Measurements from ENCODE around the gene OFD1.

Gene OFD1

DNA sequence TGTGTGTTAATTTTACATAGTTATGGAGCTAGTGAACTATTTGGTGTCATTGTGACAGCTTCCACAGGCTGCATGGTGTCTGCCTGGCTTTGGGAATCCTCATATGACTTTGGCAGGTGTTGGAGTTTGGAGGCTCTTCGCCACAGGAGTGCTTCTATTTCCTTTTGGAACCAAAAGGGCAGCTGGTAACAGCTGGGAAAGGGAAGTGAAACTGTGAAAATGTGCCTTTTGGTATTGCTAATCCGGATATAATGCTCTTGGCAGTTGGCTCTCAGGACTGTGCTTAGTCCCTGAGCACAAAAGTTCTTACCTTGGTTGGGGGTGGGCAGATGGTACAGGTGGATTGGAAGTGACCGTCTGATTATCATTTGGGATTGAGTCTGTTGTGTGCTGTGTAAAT is 18.1 kb downstream of the OFD1 start:
- DNase-seq, result no peak

DNA sequence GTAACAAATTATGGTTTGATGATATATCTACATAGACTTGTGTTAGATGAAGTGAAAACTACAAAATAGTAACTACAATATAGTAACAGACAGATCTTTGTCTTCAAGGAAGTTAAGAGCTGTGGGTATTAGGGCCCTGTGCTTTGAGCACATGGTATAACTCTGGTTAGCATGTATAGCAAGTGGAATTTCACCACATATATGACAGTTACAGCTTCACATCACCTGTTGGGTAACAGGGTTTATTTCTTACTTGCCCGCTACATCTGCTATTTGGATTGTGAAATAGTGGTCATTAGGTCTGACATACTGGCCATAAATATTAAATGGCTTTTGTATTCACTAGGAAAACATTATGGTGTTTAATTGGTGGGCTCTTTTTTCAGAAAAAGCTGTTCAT is 20.2 kb downstream of the OFD1 start:
- DNase-seq, result no peak

DNA sequence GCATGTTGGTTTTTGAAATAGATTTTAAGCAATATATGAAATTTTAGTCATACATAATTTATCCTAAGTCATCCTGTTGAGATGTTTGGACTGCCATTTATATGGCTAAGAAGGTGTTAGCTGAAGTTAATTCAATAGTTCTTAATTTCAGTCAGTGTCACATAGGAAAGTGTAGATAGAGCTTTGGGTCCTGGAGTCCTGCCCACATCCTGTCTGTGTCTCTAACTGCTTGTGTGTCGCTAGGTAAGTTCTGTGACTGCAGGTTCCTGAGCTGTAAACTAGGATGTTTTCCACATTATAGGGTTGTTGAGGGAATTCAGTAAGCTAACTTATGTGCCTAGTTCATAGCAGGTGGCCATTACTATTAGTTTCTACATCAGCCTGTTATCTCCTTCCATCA is 20.7 kb downstream of the OFD1 start:
- no peak for DNase-seq

DNA sequence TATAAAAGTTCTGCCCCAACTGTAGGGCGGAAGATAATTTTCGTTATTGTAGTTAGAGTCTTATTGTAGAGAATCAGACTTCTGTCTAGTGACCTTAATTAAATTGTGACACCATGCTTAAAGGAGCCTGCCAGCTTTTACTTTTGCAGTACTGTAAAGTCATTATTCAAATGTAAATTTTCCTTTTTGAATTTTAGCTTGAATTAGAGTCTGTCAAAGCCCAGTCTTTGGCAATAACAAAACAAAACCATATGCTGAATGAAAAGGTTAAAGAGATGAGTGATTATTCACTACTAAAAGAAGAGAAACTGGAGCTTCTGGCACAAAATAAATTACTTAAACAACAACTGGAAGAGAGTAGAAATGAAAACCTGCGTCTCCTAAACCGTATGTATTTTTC is 21.8 kb downstream of the OFD1 start:
- DNase-seq, result no peak

DNA sequence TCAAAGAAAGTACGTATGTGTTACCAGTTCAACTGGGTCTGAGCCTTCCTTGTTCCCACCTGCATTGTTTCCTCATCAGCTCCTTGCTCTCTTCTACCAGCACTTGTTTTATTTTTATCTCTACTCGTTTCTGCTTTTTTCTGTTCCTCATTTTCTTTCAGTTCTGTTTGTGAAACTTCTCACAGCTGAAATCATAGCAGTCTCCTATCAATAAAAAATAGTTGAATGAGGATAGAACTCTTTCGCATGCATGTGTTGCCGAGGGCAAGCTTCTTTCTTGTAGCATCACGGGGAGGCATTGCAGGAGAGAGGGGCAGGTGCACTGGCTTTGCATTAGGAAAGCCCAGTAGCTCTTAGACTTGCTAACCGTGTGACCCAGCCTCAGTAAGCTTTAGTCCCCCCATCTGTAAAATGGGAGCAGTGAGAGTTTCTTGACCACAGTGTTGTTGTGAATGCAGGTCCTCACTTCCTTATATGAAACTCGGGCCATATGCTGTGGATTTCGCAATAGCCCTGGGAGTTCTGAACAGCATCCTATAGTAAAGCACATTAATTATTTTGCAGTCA is 24.7 kb downstream of the OFD1 start:
- no peak for DNase-seq

DNA sequence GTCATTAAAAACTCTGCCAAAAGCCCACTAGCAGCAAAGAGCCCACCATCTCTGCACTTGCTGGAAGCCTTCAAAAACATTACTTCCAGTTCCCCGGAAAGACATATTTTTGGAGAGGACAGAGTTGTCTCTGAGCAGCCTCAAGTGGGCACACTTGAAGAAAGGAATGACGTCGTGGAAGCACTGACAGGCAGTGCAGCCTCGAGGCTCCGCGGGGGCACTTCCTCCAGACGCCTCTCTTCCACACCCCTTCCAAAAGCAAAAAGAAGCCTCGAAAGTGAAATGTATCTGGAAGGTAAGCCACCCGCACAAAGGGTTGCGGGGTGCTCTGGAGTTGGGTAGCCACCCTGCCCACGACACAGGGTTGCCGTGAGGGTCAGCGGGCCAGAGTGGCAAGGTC is 25.9 kb downstream of the OFD1 start:
- DNase-seq, result no peak

DNA sequence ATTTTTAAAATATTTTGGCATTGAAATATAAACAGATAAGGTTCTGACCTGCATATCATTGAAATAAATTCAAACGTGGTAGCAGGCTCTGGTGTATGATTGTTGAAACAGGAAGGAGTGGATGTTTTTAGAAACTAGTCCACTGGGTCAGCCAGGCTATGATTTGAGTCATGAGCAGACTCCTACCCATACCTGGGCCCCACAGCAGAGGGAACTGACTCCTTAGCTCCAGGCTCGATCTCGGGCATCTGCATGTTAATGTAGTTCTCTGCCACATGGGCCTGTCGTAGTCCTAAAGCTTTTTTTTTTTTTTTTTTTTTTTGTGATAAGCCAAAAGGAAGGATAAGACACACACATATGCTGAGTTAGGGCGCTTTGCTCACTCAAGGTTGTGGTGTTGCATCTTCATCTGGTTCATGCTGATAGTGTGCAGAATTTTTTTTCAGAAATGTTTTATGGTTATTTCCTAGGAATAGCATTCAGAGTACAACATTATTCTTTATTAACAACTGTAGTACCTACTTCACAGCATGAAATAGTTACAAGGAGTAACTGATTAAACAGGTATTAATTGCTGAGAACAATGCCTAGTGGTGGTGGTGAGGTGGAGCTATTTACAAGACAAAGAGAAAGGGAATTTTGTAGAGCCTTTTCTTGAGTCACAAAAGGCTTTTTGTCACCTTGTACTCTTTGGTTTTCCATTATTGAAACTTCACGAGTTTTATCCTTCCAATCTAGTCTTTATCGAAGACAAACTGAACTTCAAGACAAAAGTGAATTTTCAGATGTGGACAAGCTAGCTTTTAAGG is 27.3 kb downstream of the OFD1 start:
- no peak for DNase-seq

DNA sequence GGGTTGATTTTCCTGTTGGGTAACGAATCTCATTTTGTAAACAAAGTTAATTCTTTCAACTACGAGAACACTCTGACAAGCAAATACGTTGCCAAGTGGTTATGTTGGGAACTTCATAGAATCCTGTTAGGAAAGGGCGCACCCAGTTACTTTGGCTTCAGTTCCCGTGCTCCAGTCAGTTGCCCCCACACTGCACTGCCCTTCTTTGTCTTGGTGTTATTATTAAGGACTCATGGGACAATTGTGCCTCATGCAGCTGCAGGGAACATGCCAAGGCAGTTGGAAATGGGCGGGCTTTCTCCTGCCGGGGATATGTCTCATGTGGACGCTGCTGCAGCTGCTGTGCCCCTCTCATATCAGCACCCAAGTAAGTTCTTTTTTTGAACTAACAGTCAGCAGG is 28.9 kb downstream of the OFD1 start:
- DNase-seq, result no peak

DNA sequence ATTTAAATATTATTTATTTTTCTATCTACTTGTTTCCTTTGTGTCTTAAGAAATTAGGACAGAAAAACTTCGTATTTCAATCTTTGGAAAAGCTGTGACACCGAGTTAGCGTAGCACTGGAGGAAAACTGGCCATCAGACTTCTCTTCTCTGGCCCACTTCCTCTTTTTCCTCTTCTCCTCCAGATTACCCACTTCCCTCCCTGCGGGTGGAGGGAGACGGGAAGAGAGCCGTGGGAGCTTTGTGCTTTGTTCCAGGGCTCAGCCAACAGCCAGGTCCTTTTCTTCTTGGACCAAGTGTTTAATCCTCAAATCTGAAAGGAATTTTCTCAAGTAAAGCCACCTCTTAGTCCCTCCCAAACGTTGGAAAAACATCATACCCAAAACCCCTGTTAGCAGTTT is 29.7 kb downstream of the OFD1 start:
- no peak for DNase-seq

DNA sequence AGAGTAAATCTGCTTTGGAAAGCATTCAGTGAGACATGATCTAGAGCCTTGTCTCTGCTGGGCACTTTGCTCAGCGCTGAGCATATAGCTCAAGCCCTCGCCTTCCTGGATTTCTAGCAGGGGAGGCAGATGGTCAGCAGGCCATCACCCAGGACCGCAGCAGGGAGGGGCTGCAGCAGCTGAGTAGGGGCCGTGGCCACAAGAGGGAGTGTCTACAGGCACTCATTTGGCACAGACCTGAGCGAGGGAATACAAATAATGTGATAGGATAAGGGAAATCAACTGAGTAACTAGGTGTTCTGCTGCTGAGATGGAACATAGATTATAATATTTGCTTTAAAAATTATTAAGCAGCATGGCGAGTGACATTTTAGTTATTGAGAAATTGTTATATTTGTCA is 30.2 kb downstream of the OFD1 start:
- DNase-seq, result no peak

DNA sequence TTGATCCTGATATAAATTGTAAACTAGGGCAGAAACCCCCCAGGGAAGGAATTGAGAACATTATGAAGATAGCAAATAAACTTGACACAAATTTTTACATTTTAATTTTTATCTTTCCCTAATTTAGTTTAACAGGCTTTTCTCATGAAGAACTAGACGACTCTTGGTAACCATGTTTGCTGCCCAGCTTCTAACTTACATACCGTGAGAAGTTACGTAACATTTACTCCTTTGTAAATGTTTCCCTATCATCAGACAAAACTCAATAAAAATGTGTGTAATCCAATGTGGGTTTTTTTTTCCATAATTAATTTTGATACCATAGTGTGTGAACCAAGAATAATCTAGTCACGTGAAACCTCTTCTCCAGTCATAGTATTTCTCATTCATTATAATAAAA is 34.4 kb downstream of the OFD1 start:
- DNase-seq, result no peak

DNA sequence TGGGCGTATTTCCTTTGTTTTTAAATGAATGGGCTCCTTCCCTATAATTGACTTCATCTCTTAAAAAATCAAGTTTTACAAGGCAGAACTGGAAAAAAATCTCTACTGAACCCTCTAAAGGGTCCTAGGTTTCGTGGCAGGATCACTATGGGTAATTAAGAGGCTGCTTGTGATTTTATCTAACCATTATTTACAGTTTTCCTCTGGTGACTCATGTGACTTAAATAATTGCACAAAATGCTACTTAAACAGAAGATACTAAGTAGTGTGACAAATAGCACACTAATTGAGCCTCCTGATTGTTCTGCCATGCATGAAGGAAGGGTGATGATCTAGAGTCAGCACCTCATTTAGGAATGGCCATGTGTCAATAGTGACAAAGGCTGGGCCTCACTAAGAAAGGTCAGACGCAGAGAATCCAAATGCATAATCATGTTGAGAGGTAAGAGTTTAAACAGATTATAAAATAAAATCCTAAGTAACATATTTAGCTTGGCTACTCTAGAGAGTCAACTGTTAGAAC is 35.5 kb downstream of the OFD1 start:
- no peak for DNase-seq

DNA sequence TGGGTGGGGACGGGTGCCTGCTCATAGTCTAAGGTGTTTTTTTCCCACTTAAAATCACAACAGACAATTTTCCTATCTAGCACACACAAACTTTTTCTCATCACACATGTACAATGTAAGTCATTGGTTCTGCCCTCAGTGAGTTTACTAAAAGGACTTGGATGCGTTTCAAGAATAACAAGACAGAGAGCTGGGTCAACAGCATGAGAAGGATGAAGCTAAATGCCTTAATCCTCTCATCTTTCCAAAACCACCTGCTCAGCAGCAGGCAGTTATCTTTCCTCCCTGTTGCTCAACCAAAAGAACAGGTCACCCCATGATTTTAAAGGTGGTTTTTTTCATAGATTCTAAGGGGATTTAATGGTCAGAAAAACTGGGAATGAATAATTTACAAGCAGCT is 40.1 kb downstream of the OFD1 start:
- DNase-seq, result no peak

DNA sequence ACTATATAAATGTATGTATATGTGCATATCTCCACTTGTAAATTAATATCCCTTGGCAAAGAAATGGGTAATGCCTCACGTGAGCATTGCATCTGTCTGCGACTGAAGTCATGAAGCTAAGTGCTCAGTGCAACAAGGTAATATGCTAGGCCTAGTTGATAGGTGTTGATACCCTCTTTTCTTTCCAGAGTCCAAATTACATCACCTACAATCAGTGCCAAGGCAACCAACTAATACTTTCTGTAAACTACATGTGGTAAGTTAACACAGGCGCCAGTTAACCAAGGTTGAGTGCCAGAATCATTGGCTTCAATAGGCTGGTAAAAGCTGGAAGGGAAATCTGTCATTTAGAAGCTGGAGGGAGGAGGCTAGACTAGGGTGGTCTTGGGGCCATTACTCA is 41.3 kb downstream of the OFD1 start:
- no peak for DNase-seq

DNA sequence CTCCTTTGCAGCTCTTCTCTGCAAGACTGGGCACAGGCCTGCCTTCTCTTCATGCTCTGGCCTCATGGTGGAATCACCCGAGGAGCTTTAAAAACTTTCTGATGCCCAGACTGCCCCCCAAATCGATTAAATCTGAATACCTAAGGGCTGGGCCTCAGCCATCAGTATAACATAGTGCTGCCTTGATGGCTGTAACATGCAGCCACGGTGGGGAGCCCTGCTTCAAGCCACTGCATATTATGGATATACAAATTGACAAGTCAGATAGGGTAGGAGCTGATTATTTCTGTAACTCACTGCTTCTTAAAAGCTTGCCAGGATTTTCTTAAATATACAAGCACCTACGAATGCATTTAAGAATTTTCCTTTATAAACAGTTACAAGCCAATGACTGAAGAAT is 41.8 kb downstream of the OFD1 start:
- DNase-seq, result no peak

DNA sequence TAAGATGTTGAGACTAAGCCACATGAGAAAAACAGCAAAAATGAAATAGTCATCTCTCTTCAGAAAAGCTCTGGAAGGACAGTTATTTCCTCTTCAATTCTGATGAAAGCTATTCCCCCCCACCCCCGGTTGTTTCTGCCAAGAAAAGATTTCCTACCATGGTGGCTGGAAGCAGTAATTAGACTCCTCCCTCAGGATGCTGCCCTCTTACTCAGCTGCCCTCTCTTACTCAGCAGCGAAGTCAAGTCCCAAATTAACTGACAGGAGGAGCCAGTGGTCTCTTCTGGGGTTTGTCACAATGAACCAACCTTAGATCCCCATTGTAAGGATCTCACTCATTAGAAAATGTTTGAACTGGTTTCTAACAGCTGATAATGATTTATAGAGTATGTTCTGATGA is 44.4 kb downstream of the OFD1 start:
- no peak for DNase-seq

DNA sequence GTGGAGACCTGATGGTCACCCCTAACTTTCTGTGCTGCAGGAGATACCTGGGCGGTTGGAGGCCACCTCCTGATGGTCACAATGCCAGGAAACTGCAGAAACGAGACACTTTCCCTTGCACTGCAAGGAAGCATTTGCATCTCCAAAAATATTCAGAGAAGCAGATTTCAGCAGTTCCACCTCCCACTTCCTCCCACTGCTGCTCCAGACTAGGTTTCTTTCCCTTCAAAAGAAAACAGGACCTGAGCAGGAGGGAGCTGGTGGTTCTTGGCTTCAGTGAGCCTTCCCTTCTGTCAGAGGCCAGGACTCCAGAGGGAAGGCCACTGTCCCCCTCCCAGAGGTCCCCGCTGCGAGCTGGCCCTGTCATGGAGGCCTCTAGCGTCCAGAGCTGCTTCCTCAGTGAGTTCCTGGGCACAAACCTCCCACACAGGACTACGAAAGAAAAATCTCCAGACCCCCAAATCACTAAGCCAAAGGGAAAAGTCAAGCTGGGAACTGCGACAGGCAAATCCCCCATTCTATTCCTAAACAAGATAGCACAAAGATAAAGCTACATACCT is 46.4 kb downstream of the OFD1 start:
- DNase-seq, result no peak

DNA sequence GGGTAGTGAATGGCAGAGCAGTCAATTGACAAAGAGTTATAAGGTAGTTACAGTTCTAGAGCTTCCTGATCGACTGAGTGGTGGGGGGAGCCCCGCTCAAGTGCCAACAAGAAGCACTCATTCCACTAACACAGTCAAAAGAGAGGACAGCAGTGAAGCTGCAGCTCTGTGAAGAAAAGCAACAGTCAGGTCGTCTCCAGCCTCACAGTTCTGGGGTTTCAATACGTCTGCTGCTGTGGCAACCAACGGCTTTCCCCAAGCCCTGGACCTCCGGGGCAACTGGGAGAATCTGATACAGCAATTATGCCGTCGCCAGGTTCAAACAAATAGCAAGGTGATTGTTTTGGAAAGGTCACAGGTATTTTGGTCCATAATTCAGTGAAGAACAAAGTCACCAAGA is 51.5 kb downstream of the OFD1 start:
- no peak for DNase-seq

DNA sequence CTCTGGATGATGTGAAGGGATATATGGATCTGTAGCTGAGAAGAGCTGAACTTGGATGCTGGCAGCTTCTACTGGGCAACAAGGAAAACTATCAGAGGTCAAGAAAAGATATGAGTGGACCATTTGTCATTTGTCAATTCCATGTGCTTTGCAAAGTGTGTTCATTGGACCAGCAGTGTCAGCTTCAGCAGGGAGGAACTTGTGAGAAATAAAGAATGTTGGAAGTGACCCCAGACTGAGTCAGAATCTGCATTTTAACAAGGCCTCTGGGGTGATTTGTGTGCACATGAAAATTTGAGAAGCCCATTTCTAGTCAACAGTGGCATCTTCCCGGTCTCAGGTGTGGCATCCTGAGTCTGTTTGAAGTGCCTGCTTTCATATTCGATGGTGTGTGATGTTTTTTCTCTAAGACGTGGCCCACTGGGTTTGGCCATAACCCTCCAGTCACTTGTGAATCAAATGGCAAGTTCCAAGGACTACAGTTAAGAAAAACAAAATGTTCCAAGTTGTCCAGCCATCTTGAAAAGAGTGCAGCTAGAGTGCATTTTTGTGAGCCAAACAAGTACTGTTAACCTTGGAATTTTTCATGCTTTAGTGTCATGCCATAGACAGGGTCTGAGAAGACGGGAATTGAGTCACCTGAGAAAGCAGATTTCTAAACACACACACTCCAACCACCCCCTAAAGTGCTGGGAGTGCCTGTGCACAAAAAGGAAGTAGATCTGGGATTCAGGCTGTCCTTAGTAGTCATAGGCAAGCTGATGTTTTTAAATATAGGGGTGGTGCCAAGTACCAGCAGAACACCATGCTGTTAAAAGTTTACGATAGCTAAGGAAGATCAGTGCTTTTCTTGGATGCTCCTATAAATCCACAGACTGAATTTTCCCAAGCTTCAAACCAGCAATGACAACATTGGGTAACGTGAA is 55.9 kb downstream of the OFD1 start:
- DNase-seq, result no peak

DNA sequence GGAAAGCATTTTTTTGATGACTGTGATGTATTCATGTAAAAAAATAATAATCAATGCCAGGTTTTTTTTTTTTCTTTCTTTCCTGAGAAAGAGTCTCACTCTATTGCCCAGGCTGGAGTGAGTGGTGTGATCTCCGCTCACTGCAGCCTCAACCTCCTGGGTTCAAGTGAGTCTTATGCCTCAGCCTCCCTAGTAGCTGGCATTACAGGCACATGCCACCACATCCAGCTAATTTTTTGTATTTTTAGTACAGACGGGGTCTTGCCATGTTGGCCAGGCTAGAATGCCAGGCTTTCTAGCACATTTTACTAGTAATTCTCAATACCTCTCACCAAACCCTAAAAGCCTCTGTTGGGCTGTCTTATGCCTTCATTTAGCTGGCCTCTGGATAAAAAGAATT is 56.6 kb downstream of the OFD1 start:
- no peak for DNase-seq

DNA sequence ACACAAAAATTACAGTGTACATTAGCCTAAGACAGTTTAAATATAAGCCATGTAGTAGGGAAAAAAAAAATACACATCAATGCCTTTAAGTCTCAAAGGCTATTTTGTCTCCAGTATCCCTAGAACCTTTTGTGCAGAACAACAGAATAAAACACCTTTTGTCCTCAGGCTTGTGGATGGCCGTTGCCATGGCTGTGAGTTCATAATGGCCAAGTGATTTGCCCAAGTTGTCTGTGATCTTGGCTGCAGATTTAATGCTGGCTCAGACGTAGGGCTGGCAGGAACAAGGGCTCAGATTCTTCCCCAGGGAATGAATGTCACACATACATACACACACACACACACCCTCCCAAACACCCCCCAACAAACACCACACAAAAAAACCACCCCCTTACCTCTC is 57.0 kb downstream of the OFD1 start:
- DNase-seq, result no peak

DNA sequence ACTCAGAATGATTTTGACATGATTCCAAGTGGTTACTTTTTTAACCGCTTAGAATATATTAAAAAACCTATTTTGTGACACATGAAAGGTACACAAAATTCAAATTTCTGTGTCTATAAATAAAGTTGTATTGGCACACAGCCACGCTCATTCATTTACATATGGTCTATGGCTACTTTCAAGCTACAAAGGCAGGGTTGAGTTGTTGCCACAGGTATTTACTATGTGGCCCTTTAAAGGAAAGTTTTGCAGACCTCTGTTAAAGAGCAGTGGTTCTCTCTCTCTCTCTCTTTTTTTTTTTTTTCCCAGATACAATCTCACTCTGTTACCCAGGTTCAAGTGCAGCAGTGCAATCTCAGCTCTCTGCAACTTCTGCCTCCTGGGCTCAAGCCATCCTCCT is 59.3 kb downstream of the OFD1 start:
- no peak for DNase-seq

DNA sequence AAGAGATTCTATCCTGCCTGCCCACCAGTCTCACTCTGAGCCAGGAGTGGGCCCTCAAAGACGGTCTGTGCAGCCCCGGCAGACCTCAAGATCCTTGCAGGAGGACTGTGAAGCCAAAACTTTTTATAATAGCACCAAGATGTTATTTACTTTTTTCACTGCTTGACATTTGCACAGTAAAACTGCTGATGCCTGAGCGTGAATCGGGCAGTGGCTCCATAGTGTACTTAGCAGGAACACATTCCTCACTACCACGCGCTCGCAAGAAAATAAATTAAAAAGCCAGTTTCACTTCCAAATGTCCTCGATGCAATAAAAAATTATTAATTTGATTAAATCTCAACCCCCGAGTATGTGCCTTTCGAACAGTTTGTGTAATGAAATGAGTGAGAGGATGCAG is 59.9 kb downstream of the OFD1 start:
- DNase-seq, result no peak

DNA sequence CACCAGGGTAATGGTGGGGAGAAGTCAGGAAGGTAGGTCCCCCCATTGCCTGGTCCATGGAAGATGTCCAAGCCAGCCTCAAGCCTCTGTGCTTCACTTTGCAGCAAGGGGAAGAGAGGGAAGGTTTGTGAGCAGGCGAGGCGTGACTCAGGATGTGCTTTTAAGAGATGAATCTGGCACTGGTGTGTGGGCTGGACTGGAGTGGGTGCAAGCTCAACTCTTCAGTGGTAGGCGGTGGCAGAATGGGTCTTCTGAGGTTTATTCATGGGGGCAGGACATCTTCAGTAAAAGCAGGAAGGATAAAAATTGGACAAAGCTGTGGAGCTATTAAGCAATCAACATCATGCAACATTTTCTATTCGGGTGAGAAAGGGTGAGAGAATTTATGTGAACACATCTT is 63.0 kb downstream of the OFD1 start:
- DNase-seq, result no peak
